SH-SY5Y (cell line): ENCODE data around the gene HBM.

Experiments used
- GATA2 ChIP-seq: IDR thresholded peaks from 2 replicates; pipeline ENCODE4 v1.6.1; 2011; ENCODE audit warnings: mild to moderate bottlenecking, low read depth, low read length
- GATA3 ChIP-seq: IDR thresholded peaks from 2 replicates; pipeline ENCODE4 v1.6.1; 2011; ENCODE audit warnings: low read depth, mild to moderate bottlenecking, low read length, moderate library complexity

The HBM gene

DNA sequence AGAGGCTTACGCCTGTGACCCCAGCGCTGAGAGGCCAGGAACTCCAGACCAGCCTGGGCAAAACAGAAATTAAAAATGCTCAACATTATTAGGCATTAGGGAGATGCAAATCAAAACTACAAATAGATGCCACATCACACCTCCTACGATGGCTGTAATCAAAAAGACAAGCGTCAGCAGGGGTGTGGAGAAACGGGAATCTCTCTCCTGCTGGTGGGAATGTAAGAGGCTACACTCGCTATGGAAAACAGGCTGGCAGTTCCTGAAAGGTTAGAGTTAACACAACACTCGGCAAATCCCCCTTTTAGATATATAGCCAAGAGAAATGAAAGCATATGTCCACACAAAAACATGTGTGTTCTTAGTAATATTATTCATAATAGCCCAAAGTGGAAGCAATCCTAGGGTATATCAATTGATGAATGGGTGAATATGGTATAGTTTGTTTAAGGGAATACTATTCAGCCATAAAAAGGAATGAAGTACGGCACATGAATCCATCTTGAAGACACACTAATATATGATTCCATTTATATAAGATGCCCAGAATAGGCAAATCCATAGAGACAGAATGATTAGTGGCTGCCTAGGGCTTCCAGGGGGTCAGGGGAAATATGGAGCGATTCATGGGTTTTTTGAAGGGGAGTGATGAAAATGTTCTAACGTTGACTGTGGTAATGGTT lies 25.5 kb upstream of the HBM start:
- TF ChIP-seq GATA2 (no peak), GATA3 (no peak)

DNA sequence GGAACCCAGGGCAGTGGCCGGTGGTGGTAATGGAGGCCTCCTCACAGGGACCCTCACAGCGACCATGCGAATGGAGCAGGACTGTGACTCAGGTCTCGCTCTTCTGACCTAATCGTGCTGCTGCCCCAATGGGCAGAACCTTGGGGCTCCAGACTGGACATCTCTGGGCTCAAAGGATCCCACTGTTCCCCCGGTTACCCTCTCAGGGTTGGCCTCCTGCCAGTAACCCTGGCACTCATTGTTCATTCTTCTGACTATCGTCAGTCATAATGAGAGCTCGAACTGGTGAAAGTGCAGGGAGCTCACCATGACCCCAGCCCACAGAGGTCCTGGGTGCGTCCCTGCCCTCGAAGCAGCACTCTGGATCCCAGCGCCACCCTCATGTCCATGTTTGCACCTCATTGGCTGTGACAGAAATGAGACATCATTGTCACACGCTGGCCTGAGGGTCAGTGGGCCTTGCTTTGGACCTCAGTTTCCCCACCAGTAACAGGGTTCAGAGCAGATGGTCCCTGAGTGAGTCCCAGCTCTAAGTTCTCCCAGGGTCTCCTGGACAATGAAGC lies 23.3 kb upstream of the HBM start:
- TF ChIP-seq GATA2 (no peak), GATA3 (no peak)

DNA sequence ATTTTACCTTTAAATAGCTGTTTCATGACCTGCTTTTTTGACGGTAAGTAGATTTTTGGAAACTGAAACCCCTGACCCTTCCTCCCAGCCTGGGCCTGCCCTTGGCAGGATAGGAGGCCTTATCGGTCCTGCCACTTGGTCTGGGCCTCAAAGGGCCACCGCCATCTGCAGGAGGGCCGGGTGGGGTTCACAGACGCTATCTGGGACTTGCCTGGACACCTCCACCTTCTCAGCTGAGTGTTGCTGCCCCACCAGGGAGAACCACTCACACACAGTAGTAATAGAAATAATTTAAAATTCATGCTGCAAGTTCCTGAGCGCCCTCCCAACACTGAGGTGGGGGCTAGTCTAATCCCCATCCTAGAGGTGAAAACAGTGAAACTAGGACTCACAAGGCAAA lies 22.7 kb upstream of the HBM start:
- TF ChIP-seq GATA3 (no peak), GATA2 (no peak)

DNA sequence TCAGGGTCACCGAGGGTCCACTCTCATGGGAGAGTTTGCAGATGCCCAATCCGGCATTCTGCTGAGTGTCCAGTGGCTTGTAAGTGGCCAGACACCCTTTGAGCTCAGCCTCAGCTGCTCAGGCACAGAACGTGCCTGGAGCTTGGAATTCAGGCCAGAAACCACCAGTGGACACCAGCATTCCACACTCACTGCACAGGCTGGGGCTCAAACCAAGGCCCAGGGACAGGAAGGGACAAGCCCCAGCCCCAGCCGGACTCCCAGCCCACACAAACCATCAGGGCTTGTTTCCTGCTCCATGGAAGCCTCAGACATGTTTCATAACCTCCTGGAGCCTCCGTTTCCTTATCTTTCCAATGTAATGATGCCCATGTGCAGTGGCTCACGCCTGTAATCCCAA lies 22.3 kb upstream of the HBM start:
- TF ChIP-seq GATA2 = no peak
- no peak for TF ChIP-seq GATA3

DNA sequence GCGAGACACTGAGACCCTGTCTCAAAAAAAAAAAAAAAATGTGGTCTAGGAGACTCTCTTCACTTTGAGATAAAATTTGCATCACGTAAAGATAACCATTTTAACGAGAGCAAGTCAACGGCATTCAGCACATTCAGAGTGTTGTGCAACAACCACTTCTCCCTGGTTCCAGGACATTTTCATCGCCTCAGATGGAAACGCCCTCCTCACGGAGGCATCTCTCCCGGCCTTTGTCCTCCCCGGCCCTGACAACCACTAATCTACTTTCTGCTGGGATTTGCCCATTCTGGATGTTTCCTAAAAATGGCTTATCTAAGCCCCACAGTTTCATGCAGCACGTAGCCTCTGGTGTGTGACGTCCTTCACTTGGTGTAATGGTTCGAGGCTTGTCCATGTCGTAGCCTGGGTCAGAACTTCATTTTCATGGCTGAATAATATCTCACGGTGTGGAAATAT lies 21.0 kb upstream of the HBM start:
- TF ChIP-seq GATA3 (no peak), GATA2 (no peak)

DNA sequence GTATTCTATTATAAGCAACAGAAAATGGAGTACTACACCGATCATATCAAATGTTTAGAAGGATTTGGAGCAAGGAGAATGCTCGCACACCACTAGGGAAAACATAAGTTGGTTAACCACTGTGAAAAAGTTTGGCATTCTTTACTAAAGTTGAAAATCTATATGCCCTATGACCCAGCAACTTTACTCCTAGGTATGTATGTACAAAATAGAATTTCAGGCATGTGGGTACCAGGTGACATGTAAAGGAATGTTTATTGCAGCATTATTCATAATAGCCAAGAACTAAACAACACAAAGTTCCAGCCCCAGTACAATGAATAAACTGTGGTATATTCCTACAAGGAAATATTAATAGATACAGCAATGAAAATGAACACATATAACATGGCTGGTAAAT lies 19.1 kb upstream of the HBM start:
- TF ChIP-seq GATA3 = no peak
- TF ChIP-seq GATA2 = no peak

DNA sequence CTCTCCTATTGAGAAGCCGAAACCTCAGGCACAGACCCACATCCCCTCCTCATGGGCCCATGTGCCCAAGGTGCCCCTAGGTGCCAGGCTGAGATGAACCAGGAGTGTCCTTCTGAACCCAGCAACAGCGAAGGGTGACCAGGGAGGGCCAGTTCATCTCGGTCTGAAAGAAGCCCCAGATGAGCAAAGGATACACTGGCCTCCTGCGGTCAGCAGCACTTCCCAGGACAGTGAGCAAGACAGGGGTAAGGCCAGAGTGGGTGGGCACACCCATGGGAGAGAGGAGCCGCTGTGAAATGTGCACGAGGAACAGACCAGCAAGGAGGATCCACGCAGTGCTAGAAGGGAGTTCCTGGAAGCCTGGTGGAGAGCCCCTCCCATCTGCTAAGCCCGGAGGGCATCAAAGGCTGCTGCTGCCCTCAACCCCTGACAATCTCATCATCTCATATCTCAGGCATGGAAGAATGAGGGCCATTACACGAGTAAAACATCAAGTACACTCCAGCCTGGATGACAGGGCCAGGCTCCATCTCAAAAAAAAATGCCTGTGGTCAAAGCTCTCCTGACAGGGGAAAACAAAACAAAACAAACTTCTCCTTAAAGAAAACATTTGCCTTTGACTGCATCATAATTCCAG lies 16.6 kb upstream of the HBM start:
- TF ChIP-seq GATA3 = no peak
- TF ChIP-seq GATA2 = peak; percentile 15; the same call in 1 of the 2 replicates

DNA sequence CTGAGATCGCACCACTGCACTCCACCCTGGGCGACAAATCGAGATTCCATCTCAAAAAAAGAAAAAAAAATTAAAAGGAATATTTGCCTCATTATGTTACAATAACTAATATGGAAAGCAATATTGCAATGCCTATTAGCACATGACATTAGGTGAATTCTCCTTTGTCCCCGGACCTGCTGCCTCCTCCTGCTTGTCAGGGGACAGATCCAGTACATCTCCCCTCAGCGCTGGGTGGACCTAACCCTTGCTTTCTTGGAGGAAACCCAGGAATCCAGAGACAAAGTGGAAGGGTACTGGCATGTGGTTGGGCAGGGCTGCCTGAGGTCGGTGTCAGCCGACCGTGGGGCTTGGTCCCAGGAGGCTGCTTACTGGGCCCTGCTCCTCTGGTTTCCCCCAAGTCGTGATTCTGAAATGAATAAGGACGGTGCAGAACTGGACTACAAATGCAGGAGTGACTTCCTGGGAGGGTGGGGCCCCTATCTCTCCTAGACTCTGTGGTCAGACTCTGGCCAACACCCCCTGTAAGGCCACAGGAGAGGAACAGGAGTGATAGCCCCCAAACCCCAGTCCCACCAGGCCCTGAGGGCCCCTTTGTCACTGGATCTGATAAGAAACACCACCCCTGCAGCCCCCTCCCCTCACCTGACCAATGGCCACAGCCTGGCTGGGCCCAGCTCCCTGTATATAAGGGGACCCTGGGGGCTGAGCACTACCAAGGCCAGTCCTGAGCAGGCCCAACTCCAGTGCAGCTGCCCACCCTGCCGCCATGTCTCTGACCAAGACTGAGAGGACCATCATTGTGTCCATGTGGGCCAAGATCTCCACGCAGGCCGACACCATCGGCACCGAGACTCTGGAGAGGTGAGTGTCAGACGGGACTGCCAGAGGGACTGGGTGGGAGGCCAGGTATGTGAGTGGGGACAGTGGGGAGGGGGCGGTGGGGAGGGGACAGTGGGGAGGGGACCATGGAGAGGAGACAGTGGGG lies 13.3 kb upstream of the HBM start, which contains the start of gene HBZ:
TSS of gene HBZ (plus strand) at position 504 of the 988 bp plus-strand sequence. CDS start at position 770, 266 bp downstream.
- no peak for TF ChIP-seq GATA3
- no peak for TF ChIP-seq GATA2

DNA sequence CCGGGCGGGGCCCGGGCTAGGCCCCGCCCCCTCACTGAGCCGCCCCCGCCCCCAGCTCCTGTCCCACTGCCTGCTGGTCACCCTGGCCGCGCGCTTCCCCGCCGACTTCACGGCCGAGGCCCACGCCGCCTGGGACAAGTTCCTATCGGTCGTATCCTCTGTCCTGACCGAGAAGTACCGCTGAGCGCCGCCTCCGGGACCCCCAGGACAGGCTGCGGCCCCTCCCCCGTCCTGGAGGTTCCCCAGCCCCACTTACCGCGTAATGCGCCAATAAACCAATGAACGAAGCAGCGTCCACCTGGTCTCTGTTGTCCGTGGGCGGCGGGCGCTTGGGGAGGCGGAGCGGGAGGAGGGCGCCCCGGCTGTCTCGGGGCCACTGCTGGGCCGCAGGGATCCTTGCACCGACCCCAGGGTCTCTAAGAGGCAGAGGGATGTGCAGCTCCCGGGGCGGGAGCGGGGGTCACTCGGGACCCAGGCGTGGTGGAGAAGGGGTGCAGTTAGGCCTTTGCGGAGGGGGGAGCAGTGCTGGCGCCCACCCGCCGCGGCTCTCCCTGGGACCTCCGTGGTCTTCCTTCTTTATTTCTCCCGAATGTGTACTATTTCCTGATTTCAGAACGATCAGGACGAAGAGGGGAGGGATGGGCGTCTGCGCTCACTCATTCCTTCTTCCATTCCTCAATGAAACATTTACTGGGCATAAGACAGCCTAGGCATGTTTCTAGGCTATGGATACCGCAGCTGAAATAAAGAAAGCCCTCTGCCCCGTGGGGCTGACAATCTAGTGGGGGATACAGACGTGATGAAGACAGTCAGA lies 11.4 kb upstream of the HBM start:
- TF ChIP-seq GATA2 (no peak), GATA3 (no peak)

DNA sequence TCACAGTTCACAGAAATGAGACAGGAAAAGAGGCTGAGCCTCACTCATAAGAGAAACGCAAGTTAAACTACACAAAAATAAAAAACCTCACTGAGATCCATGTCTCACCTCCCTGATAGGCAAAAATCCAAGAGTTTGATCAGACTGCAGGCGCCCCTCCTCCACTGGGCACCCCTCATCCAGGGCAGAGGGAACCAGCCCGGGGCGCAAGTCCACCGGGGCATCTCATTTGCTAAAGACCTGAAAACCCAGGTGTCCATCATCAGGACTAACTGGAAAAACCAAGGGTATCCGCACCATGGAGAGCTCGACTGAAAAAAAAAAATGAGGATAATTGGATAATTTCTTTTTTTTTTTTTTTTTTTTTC lies 10.8 kb upstream of the HBM start:
- TF ChIP-seq GATA2 = no peak

DNA sequence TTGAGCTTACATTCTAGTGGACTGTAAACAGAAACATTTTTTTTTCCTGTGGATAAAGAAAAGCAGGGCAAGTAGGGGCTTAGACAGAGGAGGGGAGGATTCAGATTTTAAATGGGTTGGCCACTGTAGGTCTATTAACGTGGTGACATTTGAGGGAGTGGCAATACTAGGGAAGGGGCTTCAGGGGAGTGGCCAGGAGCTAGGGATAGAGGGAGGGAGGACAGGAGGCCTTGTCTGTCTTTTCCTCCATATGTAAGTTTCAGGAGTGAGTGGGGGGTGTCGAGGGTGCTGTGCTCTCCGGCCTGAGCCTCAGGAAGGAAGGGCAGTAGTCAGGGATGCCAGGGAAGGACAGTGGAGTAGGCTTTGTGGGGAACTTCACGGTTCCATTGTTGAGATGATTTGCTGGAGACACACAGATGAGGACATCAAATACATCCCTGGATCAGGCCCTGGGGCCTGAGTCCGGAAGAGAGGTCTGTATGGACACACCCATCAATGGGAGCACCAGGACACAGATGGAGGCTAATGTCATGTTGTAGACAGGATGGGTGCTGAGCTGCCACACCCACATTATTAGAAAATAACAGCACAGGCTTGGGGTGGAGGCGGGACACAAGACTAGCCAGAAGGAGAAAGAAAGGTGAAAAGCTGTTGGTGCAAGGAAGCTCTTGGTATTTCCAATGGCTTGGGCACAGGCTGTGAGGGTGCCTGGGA lies 6.5 kb upstream of the HBM start:
- TF ChIP-seq GATA3 = no peak
- no peak for TF ChIP-seq GATA2

DNA sequence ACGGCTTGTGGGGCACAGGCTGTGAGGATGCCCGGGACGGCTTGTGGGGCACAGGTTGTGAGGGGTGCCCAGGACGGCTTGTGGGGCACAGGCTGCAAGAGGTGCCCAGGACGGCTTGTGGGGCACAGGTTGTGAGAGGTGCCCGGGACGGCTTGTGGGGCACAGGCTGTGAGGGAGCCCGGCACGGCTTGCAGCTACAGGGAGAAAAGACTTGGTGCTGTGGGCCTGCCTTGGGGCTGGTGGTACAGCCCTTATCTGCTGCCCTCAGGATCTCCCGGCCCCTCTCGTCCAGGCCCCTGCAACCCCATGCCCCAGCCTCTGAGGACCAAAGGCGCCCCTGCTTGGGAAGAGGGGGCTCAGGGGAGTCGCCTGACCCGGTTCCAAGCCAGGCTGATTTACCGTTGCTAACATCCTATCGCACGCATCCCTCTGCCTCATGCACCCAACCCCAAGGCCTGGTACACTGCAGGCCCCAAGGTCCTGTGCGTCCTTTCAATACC lies 5.0 kb upstream of the HBM start:
- TF ChIP-seq GATA2 = no peak
- no peak for TF ChIP-seq GATA3
